Measurements from ENCODE around the gene GNLY.

Gene GNLY

GRCh38 chr2:85745619-85746018, 51.5 kb downstream of the GNLY start:
- no peak for DNase-seq

GRCh38 chr2:85746321-85747004, 52.3 kb downstream of the GNLY start:
- no peak for DNase-seq

- no peak for DNase-seq
Observed at GRCh38 chr2:85747441-85747840, 53.3 kb downstream of the GNLY start.

- DNase-seq = no peak
Observed at GRCh38 chr2:85748039-85748734, 54.0 kb downstream of the GNLY start.
